ENCODE measurements around the gene WNK1.
"Not testable (repeated sequence)": the region's sequence is repeated elsewhere in the genome, so short reads cannot be mapped to it uniquely, and the experiment has no call there.

The WNK1 gene

DNA sequence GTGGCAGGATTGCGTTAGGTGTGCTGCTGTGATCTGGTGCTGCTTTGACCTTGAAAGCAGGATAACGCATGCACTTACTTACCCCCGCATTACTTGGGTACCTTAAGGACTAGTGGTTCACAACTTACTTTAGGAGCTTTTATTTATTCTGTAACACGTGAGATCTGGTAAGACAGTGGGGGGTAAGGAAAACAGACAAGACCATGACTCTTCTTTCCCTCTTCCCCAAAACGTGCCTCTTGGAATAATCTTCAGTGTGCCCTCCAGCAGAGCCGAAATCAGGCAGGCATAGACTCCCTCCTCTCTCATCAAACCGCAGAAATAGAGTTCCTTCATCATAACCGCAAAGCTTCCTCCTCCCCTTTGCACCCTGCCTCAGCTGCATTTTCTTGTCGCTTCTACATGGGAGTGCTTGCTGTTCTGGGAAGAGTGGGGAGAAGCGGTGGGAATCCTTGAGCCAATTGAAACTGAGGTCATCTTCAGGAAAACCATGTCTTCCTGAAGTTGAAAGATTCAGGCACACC is 153.7 kb downstream of the WNK1 start:
- DNase-seq (ENCODE audit: low read depth in 2 of 2, low spot score in 1 of 2), result no peak

DNA sequence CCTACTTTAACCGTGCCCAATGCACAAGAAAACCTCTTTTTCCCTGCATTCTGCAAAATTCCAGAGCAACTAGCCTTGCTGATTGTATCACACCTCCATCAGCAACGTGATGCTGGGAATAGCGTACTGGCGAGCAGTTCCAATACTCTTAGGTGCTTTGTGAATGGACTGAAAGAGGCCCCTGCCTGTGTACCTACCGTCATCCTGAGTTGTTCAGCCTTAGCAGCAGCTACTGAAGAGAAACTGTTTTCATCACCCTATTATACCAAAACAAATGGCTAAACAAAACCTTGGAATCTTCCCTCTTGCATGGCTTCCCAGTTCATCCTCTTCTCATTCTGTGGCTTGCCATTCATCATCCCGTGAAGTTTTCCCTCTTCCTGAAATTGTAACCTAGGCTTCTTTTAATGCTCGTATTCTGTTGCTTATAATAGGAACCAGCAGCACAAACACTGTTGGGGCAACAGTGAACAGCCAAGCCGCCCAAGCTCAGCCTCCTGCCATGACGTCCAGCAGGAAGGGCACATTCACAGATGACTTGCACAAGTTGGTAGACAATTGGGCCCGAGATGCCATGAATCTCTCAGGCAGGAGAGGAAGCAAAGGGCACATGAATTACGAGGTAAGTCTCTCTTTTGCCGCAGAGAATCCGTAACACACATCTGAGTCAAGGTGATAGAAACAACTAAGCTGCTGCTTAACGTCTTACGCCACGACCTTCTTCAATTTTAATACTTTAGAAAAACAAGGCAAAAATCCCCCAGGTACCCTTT is 155.2 kb downstream of the WNK1 start:
- no peak for DNase-seq (ENCODE audit: low read depth in 2 of 2, low spot score in 1 of 2)

DNA sequence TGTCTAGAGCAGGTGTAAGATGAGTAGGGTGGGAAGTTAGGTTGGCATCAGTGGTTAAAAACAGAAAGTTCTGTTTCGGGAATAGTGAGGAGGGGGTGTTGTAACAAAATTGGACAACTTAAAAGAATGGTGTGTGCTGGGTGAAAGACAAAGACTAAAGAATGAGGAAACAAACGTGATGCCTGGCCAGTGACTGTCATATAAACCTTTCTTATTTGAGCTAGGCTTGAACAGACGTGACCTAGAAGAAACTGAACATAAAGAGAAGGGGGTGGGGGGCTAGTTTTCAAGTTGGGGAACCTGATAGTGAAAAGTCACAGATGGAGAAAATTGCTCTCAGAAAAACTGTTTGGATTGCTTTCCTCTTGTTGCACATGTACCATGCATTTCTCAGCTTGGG is 157.5 kb downstream of the WNK1 start:
- DNase-seq (ENCODE audit: low read depth in 2 of 2, low spot score in 1 of 2), result no peak

DNA sequence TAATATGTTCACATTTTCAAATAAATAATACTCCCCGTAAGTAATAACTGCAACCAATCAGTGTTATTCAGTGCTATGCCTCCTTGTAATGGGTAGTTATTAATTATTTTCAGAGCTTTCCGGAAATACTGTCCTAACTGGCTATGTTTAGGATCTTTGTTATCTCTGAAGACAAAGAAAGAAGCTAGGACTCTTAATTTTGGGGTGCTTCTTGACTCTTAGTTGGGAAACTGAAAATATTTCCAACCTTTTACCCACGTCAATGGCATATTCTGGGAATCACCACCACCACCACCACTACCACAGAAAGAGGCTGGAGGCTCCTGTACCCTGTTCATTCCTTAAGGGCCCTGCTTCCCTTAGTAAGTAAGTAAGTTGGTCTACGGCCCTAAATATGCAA is 158.0 kb downstream of the WNK1 start:
- no peak for DNase-seq (ENCODE audit: low read depth in 2 of 2, low spot score in 1 of 2)

DNA sequence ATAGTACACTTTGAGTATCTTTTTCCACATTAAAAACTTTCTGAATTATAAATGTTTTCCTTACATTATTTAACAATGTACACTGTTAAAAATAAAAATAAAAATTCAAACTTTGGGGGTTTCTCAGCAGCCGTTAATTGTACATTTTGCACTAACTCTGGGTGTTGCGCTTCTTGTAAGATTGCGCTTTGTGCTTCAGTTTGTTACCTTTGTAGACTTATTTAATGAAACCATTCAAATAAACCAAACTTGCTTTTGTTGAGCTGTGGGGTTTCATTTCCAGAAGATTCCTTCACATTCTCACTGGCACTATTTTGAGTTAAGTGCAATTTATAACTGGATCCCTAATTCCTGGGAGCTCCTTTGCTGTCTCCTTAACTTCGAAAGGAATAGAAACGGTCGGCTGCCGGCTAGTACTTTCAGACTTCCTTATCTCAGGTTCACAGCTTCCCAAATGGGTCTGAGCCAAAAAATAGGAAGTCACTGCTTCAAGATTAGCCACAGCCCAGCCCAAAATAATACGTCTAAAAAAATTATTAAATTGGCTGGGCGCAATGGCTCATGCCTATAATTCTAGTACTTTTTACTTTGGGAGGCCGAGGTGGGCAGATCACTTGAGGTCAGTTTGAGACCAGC is 158.9 kb downstream of the WNK1 start:
- no peak for DNase-seq (ENCODE audit: low read depth in 2 of 2, low spot score in 1 of 2)

DNA sequence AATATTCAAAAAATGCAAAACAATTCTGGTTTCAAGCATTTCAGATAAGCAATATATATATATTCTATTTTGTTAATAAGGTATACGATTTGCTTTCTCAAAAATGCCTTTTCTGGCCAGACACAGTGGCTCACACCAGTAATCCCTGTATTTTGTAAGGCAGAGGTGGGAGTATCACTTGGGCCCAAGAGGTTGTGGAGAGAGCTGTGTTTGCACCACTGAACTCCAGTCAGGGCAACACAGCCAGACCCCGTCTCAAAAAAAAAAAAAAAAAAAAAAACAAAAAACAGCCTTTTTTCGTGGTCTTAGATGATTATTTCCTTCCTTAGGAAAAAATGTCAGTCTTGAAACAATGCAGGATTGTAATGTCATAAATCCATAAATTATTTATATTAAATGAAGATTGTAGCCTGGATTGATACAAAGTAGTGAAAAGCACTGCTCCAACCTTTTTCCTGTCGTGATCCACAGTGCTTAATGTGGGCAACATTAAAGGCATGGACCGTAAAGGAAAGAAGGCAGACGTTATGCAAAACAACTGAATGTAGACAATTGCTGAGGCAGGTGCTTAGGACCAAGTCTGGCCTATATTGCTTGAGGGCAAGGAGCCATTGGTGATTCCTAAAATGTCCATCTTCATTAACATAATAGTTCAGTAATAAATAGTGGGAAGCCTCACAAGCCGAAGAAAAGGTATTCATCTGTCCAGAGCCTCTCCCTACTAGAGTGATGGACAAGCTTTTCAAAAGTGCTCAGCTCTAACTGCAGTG is 160.3 kb downstream of the WNK1 start:
- DNase-seq (ENCODE audit: low read depth in 2 of 2, low spot score in 1 of 2), result no peak

DNA sequence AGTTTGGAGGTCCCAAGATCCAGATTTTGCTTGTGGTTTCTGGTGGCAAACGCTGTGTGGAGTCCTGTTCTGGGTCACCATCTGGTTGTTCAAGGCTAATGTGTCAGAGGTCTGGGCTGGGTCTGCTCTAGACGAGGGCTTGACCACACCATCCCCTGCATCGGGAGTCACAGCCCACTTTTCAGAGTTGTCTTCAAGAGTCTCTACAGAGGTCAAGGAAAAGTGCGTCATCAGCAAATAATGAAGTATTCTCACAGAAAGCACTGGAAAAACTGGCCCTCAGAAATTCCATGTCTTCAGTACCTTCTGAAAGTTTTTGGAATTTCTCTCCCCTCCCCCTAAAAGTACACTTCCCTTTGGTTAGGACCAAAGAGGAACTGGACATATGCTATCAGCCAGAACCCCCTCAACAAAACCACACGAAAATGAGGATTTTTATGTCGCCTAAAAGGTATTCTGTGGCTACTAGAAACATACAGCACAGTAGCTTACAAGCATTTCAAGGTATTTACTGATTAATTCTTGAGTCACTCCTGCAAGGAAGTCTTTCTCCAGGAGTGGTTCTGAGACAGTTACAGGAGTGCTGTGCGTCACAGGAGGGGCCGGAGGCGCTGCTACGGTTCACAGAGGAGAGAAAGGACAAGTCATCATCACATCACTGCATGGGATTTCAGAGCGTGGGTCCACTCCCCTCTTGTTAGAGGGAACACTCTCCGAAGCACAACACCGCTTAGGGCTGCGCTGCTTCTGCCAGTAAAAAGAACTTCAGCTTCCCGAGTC is 161.7 kb downstream of the WNK1 start:
- no peak for DNase-seq (ENCODE audit: low read depth in 2 of 2, low spot score in 1 of 2)

DNA sequence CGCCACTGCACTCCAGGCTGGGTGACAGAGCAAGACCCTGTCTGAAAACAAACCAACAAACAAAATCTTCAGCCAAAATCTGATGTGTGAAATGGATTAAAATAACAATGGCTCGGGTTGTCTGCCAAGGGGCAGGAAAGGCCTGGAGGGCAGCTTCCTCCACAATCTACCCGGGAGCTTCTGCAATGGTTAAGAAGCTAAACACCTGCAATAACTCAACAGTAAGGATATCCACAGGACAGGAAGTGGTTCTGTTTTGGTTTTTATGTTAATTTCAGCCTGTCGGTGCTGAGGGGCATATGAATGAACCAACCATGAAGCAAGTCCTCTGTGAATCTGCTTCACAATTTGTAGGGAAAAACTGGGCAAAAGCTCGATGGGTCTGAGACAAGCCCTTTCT is 162.7 kb downstream of the WNK1 start:
- DNase-seq (ENCODE audit: low read depth in 2 of 2, low spot score in 1 of 2), result no peak

DNA sequence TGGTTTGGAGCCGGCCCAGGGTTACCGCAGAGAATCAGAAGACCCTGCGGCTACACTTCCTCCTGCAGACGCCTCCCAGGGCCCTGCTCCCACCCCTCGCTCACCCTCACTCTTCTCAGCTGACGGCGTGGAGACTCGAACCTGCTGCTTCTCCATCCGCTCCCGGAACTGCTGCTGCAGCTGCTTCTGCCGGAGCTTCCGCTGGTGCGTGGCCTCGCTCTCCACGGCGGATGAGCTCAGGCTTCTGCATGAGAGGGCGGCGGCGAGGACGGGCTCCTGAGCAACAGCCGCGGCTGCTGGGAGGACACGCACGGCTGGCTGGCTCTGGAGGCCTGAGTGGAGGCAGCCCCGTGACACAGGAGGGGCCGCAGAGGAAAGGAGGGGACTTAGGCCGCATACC is 163.9 kb downstream of the WNK1 start:
- no peak for DNase-seq (ENCODE audit: low read depth in 2 of 2, low spot score in 1 of 2)

DNA sequence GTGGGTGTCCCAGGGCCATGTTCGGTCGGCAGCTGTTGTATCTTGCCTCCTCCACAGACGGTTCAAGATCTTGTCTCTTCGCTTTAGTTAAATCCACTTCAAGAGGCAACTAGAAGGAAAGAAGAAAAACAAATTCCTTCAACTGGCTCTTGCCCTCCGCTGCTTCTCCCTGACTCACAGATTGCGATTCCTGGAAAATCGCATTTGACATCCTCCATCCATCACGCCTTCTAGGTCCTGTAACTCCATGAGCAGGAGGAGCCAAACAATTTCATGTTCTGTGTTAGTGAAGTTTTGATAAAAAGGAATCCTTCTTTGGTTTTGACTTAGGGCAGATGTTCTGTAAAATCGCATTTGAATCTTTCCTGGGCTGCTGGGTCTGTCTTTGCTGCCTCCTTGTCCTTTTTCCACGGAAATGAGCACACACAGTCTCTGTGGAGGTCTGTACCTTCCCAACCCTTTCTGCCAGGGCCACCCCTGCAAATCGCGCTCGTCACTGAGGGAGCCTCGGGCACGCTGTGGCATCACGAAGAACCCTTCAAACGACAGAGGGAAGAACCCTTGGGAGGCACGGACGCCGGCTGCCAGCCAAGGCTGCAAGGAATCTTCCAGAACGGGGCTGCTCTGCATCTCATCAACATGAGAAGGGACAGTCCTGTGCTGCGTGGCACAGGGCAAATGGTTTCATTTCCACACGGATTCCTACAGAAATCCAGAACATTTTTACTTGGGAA is 164.5 kb downstream of the WNK1 start:
- no peak for DNase-seq (ENCODE audit: low read depth in 2 of 2, low spot score in 1 of 2)

DNA sequence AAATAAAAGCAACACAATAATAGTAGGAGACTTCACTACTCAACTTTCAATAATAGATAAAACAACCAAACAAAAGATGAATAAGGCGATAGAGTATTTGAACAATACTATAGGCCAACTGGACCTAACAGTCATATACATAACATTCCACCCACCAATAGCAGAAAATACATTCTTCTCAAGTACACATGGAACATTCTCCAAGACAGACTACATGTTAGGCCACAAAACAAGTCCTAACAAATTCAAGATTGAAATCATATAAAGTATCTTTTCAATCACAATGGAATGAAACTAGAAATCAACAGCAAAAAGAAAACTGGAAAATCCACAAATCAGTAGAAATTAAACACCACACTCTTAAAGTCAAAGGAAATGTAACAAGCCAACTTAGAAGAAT is 168.3 kb downstream of the WNK1 start:
- DNase-seq (ENCODE audit: low read depth in 2 of 2, low spot score in 1 of 2), result no peak

DNA sequence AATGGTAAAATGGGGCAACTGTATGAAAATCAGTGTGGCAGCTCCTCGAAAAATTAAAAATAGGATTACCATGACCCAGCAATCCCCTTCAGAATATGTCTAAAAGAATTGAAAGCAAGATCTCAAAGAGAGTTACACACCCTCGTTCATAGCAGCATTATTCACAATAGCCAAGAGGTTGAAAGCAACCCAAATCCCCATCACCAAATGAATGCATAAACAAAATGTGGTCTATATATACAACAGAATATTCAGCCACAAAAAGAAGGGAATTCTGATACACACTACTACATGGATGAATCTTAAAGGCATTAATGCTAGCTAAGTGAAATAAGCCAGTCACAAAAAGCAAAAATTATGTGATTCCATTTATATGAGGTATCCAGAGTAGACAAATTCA is 169.9 kb downstream of the WNK1 start:
- no peak for DNase-seq (ENCODE audit: low read depth in 2 of 2, low spot score in 1 of 2)

DNA sequence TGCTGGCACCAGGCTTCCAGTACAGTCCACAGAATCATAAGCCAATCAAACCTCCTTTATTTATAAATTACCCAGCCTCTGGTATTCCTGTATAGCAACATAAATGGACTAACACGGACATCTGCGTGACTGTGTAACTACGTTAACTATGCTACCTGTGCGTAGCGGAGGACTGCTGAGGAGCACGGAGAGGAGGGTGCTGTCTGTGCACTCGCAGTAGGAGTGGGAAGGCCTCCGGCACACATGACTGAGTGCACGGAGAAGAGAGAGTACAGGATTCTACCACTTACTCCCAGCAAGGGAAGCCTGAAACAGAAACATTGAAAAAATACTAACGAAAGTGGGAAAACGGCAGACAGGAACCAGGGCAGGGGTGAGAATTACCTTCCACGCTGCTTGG is 174.3 kb downstream of the WNK1 start:
- no peak for DNase-seq (ENCODE audit: low read depth in 2 of 2, low spot score in 1 of 2)

DNA sequence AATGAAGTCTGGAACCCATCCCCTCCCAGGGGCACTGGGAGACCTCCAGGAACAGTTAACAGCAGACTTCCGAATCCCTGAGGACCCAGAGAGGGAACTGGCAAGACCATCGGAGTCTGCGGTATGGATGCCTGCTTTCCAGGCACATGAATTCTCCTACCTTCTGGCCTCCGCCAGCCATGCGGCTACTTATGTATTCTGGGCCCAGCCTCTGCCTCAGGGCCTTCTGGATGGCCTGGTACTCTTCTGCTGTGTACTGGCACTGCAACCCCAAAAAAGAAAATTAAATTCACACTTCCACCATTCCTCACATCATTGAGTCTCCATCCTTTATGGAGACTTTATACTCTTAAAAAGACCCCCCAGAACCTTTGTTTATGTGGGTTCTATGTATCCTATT is 178.7 kb downstream of the WNK1 start:
- DNase-seq (ENCODE audit: low read depth in 2 of 2, low spot score in 1 of 2), result no peak

DNA sequence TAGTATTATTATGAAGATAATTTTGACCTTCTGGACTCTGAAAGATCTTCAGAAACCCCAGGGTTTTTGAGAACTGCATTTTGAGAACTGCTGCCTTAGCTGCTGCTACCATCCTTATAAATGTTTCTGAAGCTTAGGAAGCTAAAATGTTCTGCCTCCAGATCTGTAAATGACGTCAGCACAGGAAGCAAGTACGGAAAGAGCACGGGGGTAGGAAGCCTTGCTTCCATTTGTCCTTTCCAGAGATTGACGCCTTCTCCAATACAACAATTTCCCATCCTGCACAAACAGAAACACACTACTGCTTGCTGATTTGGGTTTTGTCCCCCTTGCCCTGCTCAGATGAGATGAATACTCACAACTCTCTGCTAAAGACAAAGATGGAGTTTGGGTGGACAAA is 179.2 kb downstream of the WNK1 start:
- DNase-seq (ENCODE audit: low read depth in 2 of 2, low spot score in 1 of 2), result no peak

DNA sequence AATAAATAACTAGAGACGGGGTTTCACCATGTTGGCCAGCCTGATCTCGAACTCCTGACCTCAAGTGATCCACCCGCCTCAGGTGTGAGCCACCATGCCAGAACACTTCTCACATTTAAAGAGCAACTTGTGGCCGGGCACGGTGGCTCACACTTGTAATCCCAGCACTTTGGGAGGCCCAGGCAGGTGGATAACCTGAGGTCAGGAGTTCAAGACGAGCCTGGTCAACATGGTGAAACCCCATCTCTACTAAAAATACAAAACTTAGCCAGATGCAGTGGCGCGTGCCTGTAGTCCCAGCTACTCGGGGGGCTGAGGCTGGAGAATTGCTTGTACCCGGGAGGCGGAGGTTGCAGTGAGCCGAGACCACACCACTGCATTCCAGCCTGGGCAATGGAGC is 183.5 kb downstream of the WNK1 start:
- not testable (repeated sequence) for DNase-seq (ENCODE audit: low read depth in 2 of 2, low spot score in 1 of 2)

DNA sequence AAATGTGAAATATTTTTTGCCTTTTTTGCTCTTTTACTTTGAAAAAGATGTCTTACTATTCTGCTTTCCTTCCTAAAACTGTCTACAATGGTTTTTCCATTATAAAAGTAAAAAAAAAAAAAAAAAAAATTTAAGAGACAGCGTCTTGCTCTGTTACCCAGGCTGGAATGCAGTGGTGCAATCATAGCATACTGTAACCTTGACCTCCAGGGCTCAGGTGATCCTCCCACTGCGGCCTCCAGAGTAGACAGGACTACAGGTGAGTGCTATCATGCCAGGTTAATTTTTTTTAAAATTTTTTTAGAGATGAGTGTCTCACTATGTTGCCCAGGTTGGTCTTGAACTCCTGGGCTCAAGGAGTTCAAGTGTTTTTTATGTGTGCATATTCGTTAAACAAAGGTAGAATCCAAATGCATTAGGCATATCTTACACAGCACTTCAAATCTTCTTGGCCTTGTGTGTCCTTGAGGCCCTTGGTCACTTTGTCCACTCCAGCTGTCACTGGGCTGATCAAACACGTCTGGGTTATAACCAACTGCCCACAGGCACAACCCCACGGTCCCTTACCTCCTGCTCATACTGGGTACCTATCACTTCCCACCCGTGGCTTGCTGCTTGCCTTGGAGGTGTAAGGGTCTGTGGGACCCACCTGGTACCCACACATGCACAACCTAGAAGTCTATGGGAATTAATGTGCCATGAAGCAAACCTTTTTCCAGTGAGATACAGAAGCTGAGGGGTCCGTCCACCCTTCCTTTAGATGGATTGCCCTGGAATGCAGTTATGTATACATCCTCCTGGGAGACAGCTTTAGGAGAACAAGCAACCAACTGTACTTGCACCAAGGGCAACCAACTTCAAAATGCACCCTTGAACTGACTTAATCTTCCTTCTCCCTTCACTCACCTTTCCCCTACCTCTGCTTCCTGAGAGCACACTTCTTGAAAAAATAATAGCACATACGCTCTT is 184.3 kb downstream of the WNK1 start:
- no peak for DNase-seq (ENCODE audit: low read depth in 2 of 2, low spot score in 1 of 2)

DNA sequence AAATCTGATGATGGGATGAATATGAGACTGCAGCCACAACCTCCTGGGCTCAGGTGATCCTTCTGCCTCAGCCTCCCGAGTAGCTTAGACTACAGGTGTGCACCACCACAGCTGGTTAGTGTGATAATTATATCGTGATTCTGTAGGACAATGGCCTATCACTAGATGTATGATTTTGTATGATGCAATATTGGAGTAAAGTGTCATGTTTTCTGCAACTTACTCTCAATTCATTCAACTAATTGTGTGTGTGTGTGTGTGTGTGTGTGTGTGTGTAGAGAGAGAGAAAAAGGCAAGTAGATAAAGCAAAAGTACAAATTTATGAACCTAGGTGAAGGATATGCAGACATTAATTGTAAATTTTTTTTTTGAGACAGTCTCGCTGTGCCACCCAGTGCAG is 186.4 kb downstream of the WNK1 start:
- no peak for DNase-seq (ENCODE audit: low read depth in 2 of 2, low spot score in 1 of 2)

DNA sequence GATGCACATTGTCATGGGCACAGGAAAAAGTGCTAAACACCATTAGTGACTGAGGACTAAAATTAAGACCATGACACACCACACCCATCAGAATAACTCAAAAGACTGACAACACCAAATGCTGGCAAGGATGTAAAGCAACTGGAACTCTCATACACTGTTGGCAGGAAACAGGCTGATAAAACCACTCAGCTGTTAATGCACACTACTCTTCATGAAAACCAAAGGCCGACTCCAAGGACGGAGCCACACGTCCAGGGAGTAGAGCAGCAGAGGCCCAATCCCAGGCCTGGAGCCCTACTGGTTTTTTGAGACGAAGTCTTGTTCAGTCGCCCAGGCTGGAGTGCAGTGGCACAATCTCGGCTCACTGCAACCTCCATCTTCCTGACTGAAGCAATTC is 190.7 kb downstream of the WNK1 start:
- no peak for DNase-seq (ENCODE audit: low read depth in 2 of 2, low spot score in 1 of 2)

Measured in stimulated activated CD8-positive, alpha-beta memory T cell treated with anti-CD3 and anti-CD28 coated beads, Interleukin-4, amount 100 ng/mL, for 4 hours (primary cell).